Measurements from ENCODE around the gene C2orf72. TPM values are rescaled to one million over a fixed set of nuclear protein-coding genes. Genes with fewer than 3 reads are reported as not detected.
"Not testable (repeated sequence)": the region's sequence is repeated elsewhere in the genome, so short reads cannot be mapped to it uniquely, and the experiment has no call there.

Gene C2orf72
- total RNA-seq, 4 donors from 2014 or later = 0.21 to 1.6 (median 1.1) TPM; not detected in 1

DNA sequence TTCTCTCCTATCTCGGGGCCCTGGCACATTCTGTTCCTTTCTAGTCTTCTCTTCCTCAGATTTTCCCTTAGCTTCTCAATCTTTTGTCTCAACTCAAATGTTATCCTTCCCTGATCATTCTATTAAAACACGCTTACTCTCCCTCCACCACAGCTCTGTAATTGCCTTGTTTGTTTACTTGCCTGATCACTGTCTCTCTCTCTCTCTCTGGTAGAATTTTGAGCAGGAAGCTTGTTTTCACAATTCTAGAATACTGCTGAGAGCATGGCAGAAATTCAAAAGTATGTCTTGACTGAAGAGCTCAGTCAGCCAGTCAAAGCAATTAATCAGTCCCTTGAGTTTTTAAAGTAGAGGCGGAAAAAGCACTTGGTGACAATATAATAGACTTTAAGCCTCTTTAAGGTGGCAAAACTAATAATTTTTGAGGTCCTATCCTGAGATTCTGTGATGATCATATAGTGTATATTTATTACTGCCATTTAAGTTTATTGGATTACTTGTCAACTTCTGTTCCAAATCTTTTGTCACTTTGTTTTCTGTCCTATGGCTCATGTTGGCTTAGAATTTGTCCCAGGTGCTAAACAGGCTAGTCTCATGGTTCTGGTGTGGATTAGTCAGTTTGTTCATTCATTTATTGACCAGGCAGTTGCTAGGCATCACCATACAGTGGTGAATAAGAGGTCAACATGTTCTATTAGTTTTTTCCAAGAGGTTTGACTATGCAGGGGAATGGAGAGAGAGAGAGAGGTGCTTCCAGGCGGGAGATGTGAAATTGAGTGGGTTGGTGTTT, 21.6 kb downstream of the C2orf72 start:
- Histone ChIP-seq H3K36me3 (peaks cover 0 to 29% (median 7%) of the 10 kb centered on the region in 3 donors), H3K4me3 (no peak overlapping the region), H3K4me1 (peaks cover 4 to 53% (median 27%) of the 10 kb centered on the region in 3 donors), H3K9me3 (no peaks in the 10 kb centered on the region), H3K27me3 (no peaks in the 10 kb centered on the region), H3K27ac (peak overlapping the region in 2 of 4 donors; percentile 0 to 31)
- 73 to 78% methylated on average over 4 of the region's 4 CpGs for WGBS, 2 donors
- TF ChIP-seq, protein P1, sequence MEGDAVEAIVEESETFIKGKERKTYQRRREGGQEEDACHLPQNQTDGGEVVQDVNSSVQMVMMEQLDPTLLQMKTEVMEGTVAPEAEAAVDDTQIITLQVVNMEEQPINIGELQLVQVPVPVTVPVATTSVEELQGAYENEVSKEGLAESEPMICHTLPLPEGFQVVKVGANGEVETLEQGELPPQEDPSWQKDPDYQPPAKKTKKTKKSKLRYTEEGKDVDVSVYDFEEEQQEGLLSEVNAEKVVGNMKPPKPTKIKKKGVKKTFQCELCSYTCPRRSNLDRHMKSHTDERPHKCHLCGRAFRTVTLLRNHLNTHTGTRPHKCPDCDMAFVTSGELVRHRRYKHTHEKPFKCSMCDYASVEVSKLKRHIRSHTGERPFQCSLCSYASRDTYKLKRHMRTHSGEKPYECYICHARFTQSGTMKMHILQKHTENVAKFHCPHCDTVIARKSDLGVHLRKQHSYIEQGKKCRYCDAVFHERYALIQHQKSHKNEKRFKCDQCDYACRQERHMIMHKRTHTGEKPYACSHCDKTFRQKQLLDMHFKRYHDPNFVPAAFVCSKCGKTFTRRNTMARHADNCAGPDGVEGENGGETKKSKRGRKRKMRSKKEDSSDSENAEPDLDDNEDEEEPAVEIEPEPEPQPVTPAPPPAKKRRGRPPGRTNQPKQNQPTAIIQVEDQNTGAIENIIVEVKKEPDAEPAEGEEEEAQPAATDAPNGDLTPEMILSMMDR (IDR thresholded peaks at IDR 0.05) = no peak
- TF ChIP-seq POLR2A (IDR thresholded peaks at IDR 0.05) = no peak
- intact Hi-C loops (cut with DNase I) = no loop called here
- DNase-seq = no peak

DNA sequence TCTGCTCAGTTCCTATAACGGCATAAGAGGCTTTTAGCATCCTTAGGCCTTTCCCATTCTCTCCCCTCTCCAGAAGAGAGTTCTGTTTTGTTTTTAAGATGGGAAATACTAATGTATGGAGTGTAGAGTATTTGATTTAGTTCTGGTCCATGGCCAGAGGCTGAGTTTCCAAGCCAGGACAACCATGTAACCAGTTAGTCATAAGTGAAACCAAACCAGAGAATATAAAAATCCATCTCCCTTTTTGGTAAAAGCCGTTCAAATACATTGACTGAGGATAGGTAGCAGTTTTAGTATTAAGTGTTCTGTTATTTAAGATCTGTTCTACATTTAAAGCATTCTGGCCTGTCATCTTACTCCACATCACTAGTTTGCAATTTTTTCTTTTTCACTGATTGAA, 22.4 kb downstream of the C2orf72 start:
- DNase-seq = no peak
- intact Hi-C loops (cut with DNase I) = no loop called here
- Histone ChIP-seq H3K9me3 (no peaks in the 10 kb centered on the region), H3K27me3 (no peaks in the 10 kb centered on the region), H3K4me1 (peaks cover 4 to 53% (median 27%) of the 10 kb centered on the region in 3 donors), H3K36me3 (peaks cover 0 to 37% (median 13%) of the 10 kb centered on the region in 3 donors), H3K4me3 (no peak overlapping the region), H3K27ac (peak overlapping the region in 1 of 4 donors; percentile 31)
- 70 to 77% methylated on average over 2 of the region's 2 CpGs for WGBS, 2 donors
- TF ChIP-seq POLR2A (IDR thresholded peaks at IDR 0.05) = no peak
- TF ChIP-seq, protein P1 (IDR thresholded peaks at IDR 0.05) = no peak

DNA sequence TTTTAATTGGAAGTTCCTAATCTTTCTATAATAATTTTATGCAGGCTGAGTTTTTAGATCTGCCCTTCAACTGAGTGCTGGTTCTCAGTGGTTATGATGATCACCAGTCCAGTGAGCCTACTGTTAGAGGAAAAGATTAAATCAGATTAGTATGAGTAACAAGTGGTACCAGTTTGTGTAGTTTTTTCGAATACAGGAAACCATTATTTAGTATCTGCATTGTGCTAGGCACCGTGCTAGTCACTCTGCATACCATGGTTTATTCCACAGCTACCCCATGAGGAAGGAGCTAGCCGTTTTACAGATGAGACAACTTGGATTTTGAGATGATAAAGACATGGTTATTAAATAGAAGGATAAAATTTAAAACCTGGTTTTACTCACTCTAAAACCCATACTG, 25.5 kb downstream of the C2orf72 start:
- intact Hi-C loops (cut with DNase I) = no loop called here
- TF ChIP-seq, protein P1 (IDR thresholded peaks at IDR 0.05) = no peak
- TF ChIP-seq POLR2A (IDR thresholded peaks at IDR 0.05) = no peak
- WGBS, 2 donors = 60 to 62% methylated on average over 3 of the region's 3 CpGs
- no peak for DNase-seq
- Histone ChIP-seq H3K27me3 (no peaks in the 10 kb centered on the region), H3K27ac (no peak overlapping the region), H3K4me1 (peaks cover 4 to 40% (median 20%) of the 10 kb centered on the region in 3 donors), H3K9me3 (no peaks in the 10 kb centered on the region), H3K4me3 (no peak overlapping the region), H3K36me3 (peaks cover 0 to 67% (median 25%) of the 10 kb centered on the region in 3 donors)

DNA sequence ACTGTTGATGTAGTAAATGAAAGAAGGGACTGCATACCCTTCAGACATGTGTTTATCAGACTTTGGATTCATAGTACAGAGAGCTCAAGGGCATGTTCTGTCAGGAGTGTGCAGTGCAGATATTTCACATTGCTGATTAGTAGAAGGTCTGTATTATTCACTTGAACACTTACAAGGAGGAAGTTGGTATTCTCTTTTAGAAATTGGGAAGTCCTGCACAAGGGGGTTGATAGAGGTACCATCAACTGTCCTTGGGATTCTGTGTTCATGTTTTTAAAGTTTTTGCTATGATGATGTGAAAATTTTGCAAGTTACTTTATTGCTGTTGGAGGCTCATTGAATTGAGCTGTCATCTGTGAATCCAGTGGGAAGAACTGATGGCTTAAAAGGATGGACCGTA, 26.0 kb downstream of the C2orf72 start:
- Histone ChIP-seq H3K36me3 (peaks cover 0 to 73% (median 26%) of the 10 kb centered on the region in 3 donors), H3K27me3 (no peaks in the 10 kb centered on the region), H3K4me3 (no peak overlapping the region), H3K9me3 (no peaks in the 10 kb centered on the region), H3K27ac (no peak overlapping the region), H3K4me1 (peaks cover 0 to 34% (median 16%) of the 10 kb centered on the region in 3 donors)
- WGBS, 2 donors = 95 to 100% methylated on average over 1 of the region's 1 CpG
- intact Hi-C loops (cut with DNase I) = no loop called here
- TF ChIP-seq POLR2A (IDR thresholded peaks at IDR 0.05) = no peak
- TF ChIP-seq, protein P1 (IDR thresholded peaks at IDR 0.05) = no peak
- no peak for DNase-seq

DNA sequence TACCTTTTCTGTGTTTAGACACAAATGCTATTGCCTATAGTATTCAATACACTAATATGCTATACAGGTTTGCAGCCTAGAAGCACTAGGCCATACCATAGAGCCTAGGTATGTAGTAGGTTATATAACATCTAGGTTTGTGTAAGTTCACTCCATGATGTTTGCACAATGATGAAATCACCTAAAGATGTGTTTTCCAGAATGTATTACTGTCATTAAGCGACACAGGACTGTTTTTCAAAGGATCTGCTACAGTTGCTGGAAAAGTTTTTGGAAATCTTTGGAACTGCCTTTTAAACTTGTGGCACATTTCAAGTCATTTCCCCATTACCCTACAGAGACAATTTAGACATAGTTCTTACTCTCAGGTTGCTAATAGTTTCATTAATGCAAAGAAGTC, 28.6 kb downstream of the C2orf72 start:
- TF ChIP-seq POLR2A (IDR thresholded peaks at IDR 0.05) = no peak
- TF ChIP-seq, protein P1 (IDR thresholded peaks at IDR 0.05) = no peak
- 88 to 94% methylated on average over 1 of the region's 1 CpG for WGBS, 2 donors
- Histone ChIP-seq H3K36me3 (peaks cover 0 to 99% (median 33%) of the 10 kb centered on the region in 3 donors), H3K4me1 (peaks cover 0 to 8% (median 0%) of the 10 kb centered on the region in 3 donors), H3K27me3 (no peaks in the 10 kb centered on the region), H3K27ac (no peak overlapping the region), H3K9me3 (no peaks in the 10 kb centered on the region), H3K4me3 (no peak overlapping the region)
- DNase-seq = no peak
- intact Hi-C loops (cut with DNase I) = no loop called here

DNA sequence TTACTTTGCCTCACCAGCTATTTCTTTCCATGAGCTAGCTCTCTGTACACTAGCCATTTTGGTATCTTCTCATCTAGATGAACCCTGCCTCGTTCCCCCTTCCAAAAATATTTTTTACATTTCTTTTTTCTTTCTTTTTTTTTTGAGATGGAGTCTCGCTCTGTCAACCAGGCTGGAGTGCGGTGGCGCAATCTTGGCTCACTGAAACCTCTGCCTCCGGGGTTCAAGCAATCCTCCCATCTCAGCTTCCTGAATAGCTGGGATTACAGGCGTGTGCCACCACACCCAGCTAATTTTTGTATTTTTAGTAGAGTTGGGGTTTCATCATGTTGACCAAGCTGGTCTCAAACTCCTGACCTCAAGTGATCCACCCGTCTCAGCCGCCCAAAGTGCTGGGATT, 30.2 kb downstream of the C2orf72 start:
- 75 to 83% methylated on average over 8 of the region's 8 CpGs for WGBS, 2 donors
- intact Hi-C loops (cut with DNase I); H3K9me3 ChIP-seq; DNase-seq; H3K27ac ChIP-seq; H3K4me1 ChIP-seq; H3K27me3 ChIP-seq; H3K4me3 ChIP-seq: not testable (repeated sequence)
- H3K36me3 ChIP-seq = peaks cover 0 to 100% (median 26%) of the 10 kb centered on the region in 3 donors
